GM18511 (cell line): ENCODE measurements around the gene UNG.
"Not testable (repeated sequence)": the region's sequence is repeated elsewhere in the genome, so short reads cannot be mapped to it uniquely, and the experiment has no call there.

Source experiments
- ATAC-seq: cut with Tn5 transposase; IDR thresholded peaks from one replicate; pipeline ENCODE4 v1.9.1; 2021; ENCODE audit warnings: mild to moderate bottlenecking, moderate library complexity; ENCODE audit not compliant: unreplicated experiment

UNG gene

DNA sequence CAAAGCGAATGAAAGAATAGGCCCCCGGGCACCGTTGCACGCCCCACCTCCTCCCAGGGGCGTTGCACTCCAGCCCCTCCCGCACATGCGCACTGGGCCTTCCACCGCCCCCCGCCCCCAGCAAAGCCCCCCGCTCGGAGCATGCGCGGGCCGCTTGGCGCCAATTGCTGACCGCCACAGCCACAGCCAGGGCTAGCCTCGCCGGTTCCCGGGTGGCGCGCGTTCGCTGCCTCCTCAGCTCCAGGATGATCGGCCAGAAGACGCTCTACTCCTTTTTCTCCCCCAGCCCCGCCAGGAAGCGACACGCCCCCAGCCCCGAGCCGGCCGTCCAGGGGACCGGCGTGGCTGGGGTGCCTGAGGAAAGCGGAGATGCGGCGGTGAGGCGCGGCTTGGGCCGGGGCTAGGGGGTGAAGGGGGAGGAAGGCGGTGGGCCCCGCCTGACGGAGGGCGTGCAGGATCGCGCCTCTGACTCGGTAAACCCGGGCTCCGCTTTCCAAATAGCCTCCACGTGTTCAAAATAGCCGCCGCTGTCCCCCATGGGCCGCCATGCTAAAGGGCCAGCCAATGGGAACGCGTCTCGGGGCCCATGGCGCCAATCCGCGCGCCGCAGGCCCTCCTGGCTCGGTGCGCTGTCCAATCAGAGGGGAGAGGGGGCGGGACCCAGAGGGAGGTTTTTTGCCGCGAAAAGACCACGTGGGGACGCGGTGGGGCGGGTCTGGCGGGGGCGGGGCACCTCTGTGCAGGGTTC is at the start of gene UNG:
Gene UNG (plus strand): TSS at position 163 of the 748 bp plus-strand sequence. CDS start 83 bp downstream, at position 246.
- ATAC-seq: peak; percentile 91

DNA sequence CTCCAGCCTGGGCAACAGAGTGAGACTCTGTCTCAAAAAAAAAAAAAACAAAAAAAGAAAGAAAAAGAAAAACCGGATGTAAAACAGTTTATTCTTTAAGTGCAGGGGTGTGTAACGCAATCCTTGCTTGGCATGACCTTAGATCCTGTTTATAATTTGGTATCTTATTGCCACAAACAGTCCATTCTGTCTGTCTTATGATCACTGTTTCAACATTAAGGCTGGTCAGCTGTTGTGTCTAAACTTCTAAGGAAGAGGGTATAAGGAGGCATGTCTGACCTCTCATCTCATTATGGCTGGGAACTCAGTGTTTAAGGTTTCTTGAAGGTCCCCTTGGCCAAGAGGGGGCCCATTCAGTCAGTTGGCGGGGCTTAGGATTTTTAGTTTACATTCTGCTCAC is 48.7 kb upstream of the UNG start:
- not testable (repeated sequence) for ATAC-seq

- not testable (repeated sequence) for ATAC-seq
Observed at GRCh38 chr12:109049794-109050193, 47.6 kb upstream of the UNG start.

DNA sequence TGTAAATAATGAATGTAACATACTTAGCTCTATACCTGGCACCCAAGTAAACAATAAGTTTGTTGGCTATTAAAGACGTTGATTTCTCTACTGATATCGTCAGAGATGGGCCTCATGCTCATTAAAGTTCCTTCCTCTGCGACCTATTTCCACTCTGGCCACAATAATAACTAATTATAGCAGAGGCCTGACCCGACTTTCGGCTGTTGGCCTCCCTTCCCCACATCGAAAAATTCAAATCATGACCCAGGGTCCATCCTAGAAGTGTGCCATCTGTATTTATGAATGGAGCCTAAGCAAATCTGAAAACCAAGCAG is 45.3 kb upstream of the UNG start:
- no peak for ATAC-seq

DNA sequence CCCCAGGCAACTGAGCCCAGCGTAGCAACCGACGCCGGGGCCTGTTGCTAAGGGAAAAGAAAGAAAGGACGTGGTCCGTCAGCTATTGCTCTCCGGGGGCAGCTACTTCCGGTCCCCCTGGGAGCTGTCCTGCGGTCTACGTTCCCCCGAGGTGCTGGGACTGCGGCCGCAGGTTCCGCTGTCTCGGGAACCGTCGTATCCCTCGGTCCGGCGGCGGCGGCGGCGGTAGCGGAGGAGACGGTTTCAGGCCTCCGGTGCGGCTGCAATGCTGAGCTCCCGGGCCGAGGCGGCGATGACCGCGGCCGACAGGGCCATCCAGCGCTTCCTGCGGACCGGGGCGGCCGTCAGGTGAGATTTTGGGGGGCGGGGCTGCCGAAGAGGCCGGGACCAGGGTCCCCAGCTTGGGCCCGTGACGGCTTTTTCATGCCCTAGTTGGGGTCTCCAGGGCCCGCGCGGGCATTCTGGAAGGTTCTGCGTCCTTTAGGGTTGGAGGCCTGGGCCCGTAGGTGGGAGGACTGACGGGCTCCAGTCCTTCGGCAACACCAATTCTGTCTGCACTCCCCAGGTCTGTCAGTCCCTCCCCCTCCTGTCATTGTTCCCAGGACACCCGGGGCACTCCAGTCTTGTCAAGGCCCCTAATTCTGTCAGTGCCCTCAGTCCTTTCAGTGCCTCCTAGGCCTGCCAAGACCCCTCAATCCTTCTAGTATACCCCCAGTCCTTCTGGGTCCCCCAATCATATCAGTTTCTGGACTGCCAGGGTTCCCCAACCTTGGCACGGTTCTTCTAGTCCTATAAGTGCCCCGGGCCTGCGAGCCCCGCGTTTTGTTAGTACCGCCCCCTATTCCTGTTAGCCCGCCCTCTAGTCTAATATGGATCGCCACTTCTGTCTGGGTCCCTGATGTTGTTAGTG is 44.7 kb upstream of the UNG start, which contains the start of gene USP30:
Gene USP30 (plus strand): TSS at position 163 of the 910 bp plus-strand sequence. CDS start 103 bp downstream, at position 266.
- peak; percentile 73 for ATAC-seq

GRCh38 chr12:109053382-109054123 is 43.8 kb upstream of the UNG start:
- ATAC-seq: peak; percentile 50

GRCh38 chr12:109054124-109054513 is 43.3 kb upstream of the UNG start:
- ATAC-seq: peak; percentile 3

- no peak for ATAC-seq
Observed at GRCh38 chr12:109054520-109054919, 42.9 kb upstream of the UNG start.

DNA sequence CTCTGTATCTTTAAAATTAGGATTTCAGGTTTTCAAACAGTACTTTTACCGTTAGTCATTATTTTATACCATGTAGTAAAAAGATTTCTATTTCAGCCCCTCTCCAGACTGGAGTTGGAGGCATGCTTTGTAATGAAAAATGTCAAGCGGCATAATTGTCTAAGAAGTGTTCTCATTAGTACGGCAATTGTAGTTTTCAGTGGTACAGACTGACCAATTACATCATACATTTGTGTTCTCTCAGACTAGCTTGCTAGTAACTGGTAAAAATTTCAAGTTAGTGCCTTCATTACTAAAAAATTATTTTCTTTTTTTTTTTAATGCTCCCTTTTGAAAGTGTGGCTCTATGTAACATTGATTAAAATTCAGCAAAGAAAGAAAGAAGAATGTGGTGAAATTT is 40.5 kb upstream of the UNG start:
- ATAC-seq: no peak

GRCh38 chr12:109057376-109057775 is 40.0 kb upstream of the UNG start:
- no peak for ATAC-seq

DNA sequence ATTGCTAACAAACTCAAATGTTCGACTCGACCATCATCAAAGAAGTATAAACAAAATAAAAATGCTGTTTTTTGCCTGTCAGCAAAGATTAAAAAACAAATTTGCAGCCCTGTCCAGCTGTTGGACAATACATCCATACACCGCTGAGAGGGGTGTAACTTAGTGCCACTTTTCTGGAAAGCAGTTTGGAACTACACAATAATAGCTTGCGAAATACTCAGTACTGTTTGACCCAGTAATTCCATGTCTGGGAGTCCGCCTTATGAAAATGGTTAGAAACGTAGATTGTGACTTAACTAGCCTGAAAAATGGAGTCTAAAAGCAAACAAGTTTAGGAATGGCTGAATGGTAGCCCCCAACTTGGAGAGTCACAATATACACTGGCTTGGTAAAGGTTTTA is 38.6 kb upstream of the UNG start:
- no peak for ATAC-seq

DNA sequence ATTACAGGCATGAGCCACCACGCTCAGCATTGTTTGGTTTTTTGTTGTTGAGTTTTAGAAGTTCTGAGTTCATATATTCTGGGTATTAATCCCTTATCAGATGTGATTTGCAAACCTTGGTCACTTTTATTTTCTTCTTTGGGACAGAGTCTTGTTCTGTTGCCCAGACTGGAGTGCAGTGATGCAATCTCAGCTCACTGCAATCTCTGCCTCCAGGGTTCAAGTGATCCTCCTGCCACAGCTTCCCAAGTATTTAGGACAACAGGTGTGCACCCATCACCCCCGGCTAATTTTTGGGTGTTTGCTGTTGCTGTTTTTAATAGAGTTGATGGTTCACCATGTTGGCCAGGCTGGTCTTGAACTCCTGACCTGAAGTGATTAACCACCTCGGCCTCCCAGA is 33.3 kb upstream of the UNG start:
- ATAC-seq: no peak

DNA sequence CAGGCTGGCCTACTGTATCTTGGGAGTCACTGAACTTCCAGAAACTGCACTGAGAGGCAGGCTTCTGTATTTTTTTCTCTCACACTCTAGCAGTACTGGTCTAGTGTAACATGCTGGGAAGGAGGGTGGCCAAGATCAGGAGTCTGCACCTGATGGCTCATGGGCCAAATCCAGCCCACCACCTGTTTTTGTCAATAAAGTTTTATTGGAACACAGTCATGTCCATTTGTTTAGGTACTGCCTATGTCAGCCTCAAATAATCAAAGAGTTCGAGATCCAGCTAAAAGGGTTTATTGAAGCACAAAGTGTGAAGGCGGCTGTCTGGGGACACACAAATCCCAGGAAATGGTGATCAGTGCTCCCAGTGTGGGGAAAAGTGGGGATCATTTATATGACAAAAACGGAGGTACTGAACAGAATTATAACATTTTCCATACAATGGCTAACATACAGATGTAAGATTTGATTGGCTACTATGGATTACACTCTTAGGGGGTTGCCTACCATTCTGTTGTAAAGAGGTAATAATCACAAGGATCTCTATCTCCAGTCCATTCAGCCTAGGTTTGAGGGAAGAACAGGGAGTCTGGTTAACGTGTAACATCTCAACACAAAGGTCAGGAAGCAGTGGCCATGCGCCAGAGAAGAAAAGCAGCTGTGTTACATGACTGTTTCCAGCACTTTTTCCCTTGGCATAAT is 32.1 kb upstream of the UNG start:
- no peak for ATAC-seq

DNA sequence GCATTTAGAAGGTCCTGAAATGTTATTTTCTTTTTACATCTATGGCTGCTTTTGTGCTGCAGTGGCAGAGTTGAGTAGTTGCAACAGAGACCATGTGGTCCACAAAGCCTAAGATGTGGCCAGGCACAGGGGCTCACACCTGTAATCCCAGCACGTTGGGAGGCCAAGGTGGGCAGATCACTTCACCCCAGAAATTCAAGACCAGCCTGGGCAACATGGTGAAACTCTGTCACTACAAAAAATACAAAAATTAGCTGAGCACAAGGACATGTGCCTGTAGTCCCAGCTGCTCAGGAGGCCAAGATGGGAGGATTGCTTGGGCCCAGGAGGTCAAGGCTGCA is 31.6 kb upstream of the UNG start:
- ATAC-seq: no peak

- ATAC-seq: no peak
Observed at GRCh38 chr12:109069307-109070271, 27.8 kb upstream of the UNG start.

GRCh38 chr12:109074866-109075265 is 22.5 kb upstream of the UNG start:
- no peak for ATAC-seq

- no peak for ATAC-seq
Observed at GRCh38 chr12:109082751-109083150, 14.6 kb upstream of the UNG start.

DNA sequence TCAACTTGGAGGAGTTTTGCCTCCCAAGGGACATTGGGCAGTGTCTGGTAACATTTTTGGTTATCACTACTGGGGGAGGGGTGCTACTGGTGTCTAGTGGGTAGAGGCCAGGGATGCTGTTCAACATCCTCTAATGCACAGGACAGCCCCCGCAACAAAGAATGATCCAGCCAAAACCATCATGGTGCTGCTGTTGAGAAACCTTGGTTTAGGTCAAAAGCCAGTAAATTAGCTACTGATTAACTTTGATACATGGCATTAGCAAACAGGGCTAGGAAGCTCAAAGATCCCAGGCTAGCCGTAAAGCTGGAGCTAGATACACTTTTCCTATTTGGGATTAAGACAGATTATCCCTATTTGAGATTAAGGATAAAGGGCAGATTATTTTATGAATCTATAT is 13.0 kb upstream of the UNG start:
- ATAC-seq: no peak

GRCh38 chr12:109085590-109085989 is 11.8 kb upstream of the UNG start:
- ATAC-seq: no peak

GRCh38 chr12:109087250-109087649 is 10.1 kb upstream of the UNG start:
- no peak for ATAC-seq
